WTC11 (cell line): ENCODE data around the gene GALNTL6. TPM values are rescaled to one million over a fixed set of nuclear protein-coding genes. Genes with fewer than 3 reads are reported as not detected.

Source experiments
- ATAC-seq: fragments of 200-7000 bp; cut with Tn5 transposase; 2 replicates; pipeline ENCODE4 v1.10.0; 2021; ENCODE audit warnings: mild to moderate bottlenecking, moderate library complexity
- CTCF ChIA-PET: fragments of 300-600 bp; sonication (Branson Sonifier 250); formaldehyde crosslinking; loops from one replicate; lab custom pipeline; 2021; ENCODE audit warnings: antibody characterized with exemption; lab: Charles Lee
- POLR2A ChIA-PET: fragments of 350-600 bp; sonication (Branson Sonifier 250); formaldehyde crosslinking; loops from one replicate; lab custom pipeline; 2021; ENCODE audit warnings: antibody characterized with exemption; lab: Charles Lee
- DNase-seq: peaks from one replicate; pipeline ENCODE4 v3.0.0; 2021; ENCODE audit warnings: low spot score
- H3K27ac Mint-ChIP-seq: 2 replicates; pipeline ENCODE4 v1.8.0; 2021; ENCODE audit warnings: mixed read lengths
- H3K27me3 Mint-ChIP-seq: 2 replicates; pipeline ENCODE4 v1.8.0; 2021; ENCODE audit warnings: low read depth, mild to moderate bottlenecking, moderate library complexity, mixed read lengths
- H3K36me3 Mint-ChIP-seq: 2 replicates; pipeline ENCODE4 v1.8.0; 2021; ENCODE audit warnings: mixed read lengths
- H3K4me1 Mint-ChIP-seq: 2 replicates; pipeline ENCODE4 v1.8.0; 2022; ENCODE audit warnings: mixed read lengths
- H3K4me3 Mint-ChIP-seq: 2 replicates; pipeline ENCODE4 v1.8.0; 2021; ENCODE audit warnings: mild to moderate bottlenecking, moderate library complexity, mixed read lengths
- H3K9me3 Mint-ChIP-seq: 2 replicates; pipeline ENCODE4 v1.8.0; 2021; ENCODE audit warnings: mixed read lengths
- E2F5 ChIP-seq: sonication (generic); formaldehyde crosslinking; IDR thresholded peaks from 2 replicates; pipeline ENCODE4 v1.8.1; 2022; ENCODE audit warnings: mild to moderate bottlenecking, moderate library complexity, missing genetic modification reagents
- FOXP4 ChIP-seq: sonication (generic); formaldehyde crosslinking; IDR thresholded peaks from 2 replicates; pipeline ENCODE4 v1.8.0; 2022; ENCODE audit warnings: mild to moderate bottlenecking, missing genetic modification reagents
- JUN ChIP-seq: sonication (generic); formaldehyde crosslinking; IDR thresholded peaks from 2 replicates; pipeline ENCODE4 v1.8.0; 2023; ENCODE audit warnings: mild to moderate bottlenecking, missing genetic modification reagents
- NFE2L1 ChIP-seq: sonication (generic); formaldehyde crosslinking; IDR thresholded peaks from 2 replicates; pipeline ENCODE4 v1.8.1; 2023; ENCODE audit warnings: missing genetic modification reagents
- NR3C1 ChIP-seq: sonication (generic); formaldehyde crosslinking; conservative IDR thresholded peaks from 2 replicates; pipeline ENCODE4 v1.8.1; 2023; ENCODE audit warnings: low read depth, mild to moderate bottlenecking, missing genetic modification reagents
- PRDM15 ChIP-seq: sonication (generic); formaldehyde crosslinking; IDR thresholded peaks from 2 replicates; pipeline ENCODE4 v1.8.0; 2022; ENCODE audit warnings: missing genetic modification reagents
- SMAD3 ChIP-seq: sonication (generic); formaldehyde crosslinking; IDR thresholded peaks from 2 replicates; pipeline ENCODE4 v1.8.0; 2022; ENCODE audit warnings: missing genetic modification reagents, mild to moderate bottlenecking, borderline replicate concordance
- USF2 ChIP-seq: sonication (generic); formaldehyde crosslinking; IDR thresholded peaks from 2 replicates; pipeline ENCODE4 v1.8.1; 2023; ENCODE audit warnings: mild to moderate bottlenecking, missing genetic modification reagents, moderate library complexity
- total RNA-seq: library from RNA; stranded (reverse); gene quantifications from 3 replicates; pipeline ENCODE4 v1.2.3, GENCODE V29; 2021
- TF ChIP-seq, protein P1 (sequence below): fragments of 250-450 bp; sonication (Bioruptor Pico); IDR thresholded peaks from 2 replicates; pipeline ENCODE4 v1.9.0; 2021; ENCODE audit warnings: mild to moderate bottlenecking
- TF ChIP-seq, protein P2 (sequence below): sonication (generic); formaldehyde crosslinking; IDR thresholded peaks from 2 replicates; pipeline ENCODE4 v1.8.1; 2023; ENCODE audit warnings: mild to moderate bottlenecking, missing genetic modification reagents, borderline replicate concordance

Gene GALNTL6
- total RNA-seq, 1 experiment from 2014 or later: 0.24 TPM

- no peak for TF ChIP-seq SMAD3 (CRISPR knock-in tag)
These were observed 314.0 kb downstream of the GALNTL6 start (continued) for GRCh38 chr4:172127168-172127567.

DNA sequence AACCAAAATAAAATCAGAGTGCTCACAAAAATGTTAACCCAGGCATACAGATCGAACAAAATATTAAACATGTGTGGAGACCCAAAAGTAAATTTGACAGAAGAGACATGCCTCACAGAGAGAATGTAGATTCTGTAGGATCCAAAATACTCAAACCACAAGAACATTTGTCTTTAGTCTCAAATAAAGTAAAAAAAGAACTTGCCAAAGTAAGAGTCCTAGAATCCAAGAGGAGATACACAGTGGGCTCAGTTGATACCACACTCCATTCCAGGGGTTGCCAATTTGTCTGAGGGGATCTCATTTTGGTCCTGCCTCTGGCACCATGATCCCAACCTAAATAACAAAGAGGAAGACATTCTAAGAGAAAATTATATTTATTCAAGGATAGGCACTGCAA lies 316.4 kb downstream of the GALNTL6 start:
- H3K9me3 Mint-ChIP-seq: peaks cover 7% of the 10 kb centered on the region; the same call in 1 of the 2 replicates
- H3K36me3 Mint-ChIP-seq: no peaks in the 10 kb centered on the region
- ChIA-PET CTCF (no interaction called here), POLR2A (no interaction called here)
- H3K4me1 Mint-ChIP-seq: no peaks in the 10 kb centered on the region
- ATAC-seq (no peak), DNase-seq (no peak)
- H3K27ac Mint-ChIP-seq: no peak overlapping the region
- no peak overlapping the region for H3K4me3 Mint-ChIP-seq
- H3K27me3 Mint-ChIP-seq: no peaks in the 10 kb centered on the region
- no peak for TF ChIP-seq E2F5
- TF ChIP-seq NR3C1 (CRISPR knock-in tag): no peak
- no peak for TF ChIP-seq FOXP4 (CRISPR knock-in tag)
- TF ChIP-seq JUN (CRISPR knock-in tag): no peak
- TF ChIP-seq, protein P1, sequence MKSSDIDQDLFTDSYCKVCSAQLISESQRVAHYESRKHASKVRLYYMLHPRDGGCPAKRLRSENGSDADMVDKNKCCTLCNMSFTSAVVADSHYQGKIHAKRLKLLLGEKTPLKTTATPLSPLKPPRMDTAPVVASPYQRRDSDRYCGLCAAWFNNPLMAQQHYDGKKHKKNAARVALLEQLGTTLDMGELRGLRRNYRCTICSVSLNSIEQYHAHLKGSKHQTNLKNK: no peak
- TF ChIP-seq PRDM15 (CRISPR knock-in tag): no peak
- no peak for TF ChIP-seq USF2 (CRISPR knock-in tag)
- no peak for TF ChIP-seq NFE2L1 (CRISPR knock-in tag)

GRCh38 chr4:172134521-172134920 lies 321.3 kb downstream of the GALNTL6 start:
- ATAC-seq: no peak
- POLR2A ChIA-PET: no interaction called here
- TF ChIP-seq, protein P2, sequence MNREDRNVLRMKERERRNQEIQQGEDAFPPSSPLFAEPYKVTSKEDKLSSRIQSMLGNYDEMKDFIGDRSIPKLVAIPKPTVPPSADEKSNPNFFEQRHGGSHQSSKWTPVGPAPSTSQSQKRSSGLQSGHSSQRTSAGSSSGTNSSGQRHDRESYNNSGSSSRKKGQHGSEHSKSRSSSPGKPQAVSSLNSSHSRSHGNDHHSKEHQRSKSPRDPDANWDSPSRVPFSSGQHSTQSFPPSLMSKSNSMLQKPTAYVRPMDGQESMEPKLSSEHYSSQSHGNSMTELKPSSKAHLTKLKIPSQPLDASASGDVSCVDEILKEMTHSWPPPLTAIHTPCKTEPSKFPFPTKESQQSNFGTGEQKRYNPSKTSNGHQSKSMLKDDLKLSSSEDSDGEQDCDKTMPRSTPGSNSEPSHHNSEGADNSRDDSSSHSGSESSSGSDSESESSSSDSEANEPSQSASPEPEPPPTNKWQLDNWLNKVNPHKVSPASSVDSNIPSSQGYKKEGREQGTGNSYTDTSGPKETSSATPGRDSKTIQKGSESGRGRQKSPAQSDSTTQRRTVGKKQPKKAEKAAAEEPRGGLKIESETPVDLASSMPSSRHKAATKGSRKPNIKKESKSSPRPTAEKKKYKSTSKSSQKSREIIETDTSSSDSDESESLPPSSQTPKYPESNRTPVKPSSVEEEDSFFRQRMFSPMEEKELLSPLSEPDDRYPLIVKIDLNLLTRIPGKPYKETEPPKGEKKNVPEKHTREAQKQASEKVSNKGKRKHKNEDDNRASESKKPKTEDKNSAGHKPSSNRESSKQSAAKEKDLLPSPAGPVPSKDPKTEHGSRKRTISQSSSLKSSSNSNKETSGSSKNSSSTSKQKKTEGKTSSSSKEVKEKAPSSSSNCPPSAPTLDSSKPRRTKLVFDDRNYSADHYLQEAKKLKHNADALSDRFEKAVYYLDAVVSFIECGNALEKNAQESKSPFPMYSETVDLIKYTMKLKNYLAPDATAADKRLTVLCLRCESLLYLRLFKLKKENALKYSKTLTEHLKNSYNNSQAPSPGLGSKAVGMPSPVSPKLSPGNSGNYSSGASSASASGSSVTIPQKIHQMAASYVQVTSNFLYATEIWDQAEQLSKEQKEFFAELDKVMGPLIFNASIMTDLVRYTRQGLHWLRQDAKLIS: no peak
- TF ChIP-seq, all 79 proteins: peak for 0

More at GRCh38 chr4:172134521-172134920, 321.3 kb downstream of the GALNTL6 start:
- Mint-ChIP-seq H3K4me1 (no peaks in the 10 kb centered on the region), H3K27ac (no peak overlapping the region), H3K27me3 (no peaks in the 10 kb centered on the region), H3K36me3 (no peaks in the 10 kb centered on the region), H3K4me3 (no peak overlapping the region), H3K9me3 (0 out of 2 replicates have a peak, but pooled peaks cover 4% of the 10 kb centered on the region)
- no peak for DNase-seq
- CTCF ChIA-PET: no interaction called here
